H1 (cell line): ENCODE data around the gene SNORC. TPM values are rescaled to one million over a fixed set of nuclear protein-coding genes. Genes with fewer than 3 reads are reported as not detected.

Experiments used
- CTCF ChIA-PET: fragments of 300-600 bp; sonication (Branson Sonifier 250); formaldehyde crosslinking; loops from one replicate; lab custom pipeline; 2021; ENCODE audit not compliant: partially characterized antibody; lab: Charles Lee
- POLR2A ChIA-PET: fragments of 300-600 bp; sonication (Branson Sonifier 250); formaldehyde crosslinking; loops from one replicate; lab custom pipeline; 2021; ENCODE audit warnings: inconsistent platforms; ENCODE audit not compliant: partially characterized antibody; lab: Charles Lee
- DNase-seq, 2 experiments: peaks; one replicate each; pipeline versions ENCODE4 v3.0.0 to v3.0.0-alpha.2; 2010 to 2022; ENCODE audit warnings: low spot score in 2 of 2, low read depth in 1 of 2, mixed read lengths in 1 of 2
- FAIRE-seq: peaks from 2 replicates; lab custom pipeline; 2011; peaks lifted over from hg19 to GRCh38; lab: Jason Lieb, UNC
- H2AFZ ChIP-seq: 2 replicates; pipeline ENCODE4 v1.8.1; 2012; ENCODE audit warnings: low read length, inconsistent platforms
- H2AK5ac ChIP-seq: 2 replicates; pipeline ENCODE4 v1.6.1; 2013; ENCODE audit warnings: low read depth, low read length
- H2BK120ac ChIP-seq: replicated peaks from 2 replicates; pipeline ENCODE3; 2013; ENCODE audit warnings: low read depth, low read length, inconsistent platforms
- H2BK12ac ChIP-seq: 2 replicates; pipeline ENCODE4 v1.6.1; 2013; ENCODE audit warnings: low read depth, low read length
- H2BK15ac ChIP-seq: 2 replicates; pipeline ENCODE4 v1.6.1; 2013; ENCODE audit warnings: low read length
- H2BK20ac ChIP-seq: 2 replicates; pipeline ENCODE4 v1.6.1; 2013; ENCODE audit warnings: low read length
- H2BK5ac ChIP-seq: 2 replicates; pipeline ENCODE4 v1.6.1; 2013; ENCODE audit warnings: low read depth, low read length
- H3K14ac ChIP-seq: 2 replicates; pipeline ENCODE4 v1.6.1; 2013; ENCODE audit warnings: inconsistent platforms; ENCODE audit not compliant: insufficient read length
- H3K18ac ChIP-seq: 2 replicates; pipeline ENCODE4 v1.6.1; 2013; ENCODE audit warnings: low read length; ENCODE audit errors: extremely low read depth
- H3K23ac ChIP-seq: 2 replicates; pipeline ENCODE4 v1.6.1; 2013; ENCODE audit warnings: inconsistent platforms; ENCODE audit not compliant: insufficient read length
- H3K23me2 ChIP-seq: 2 replicates; pipeline ENCODE4 v1.6.1; 2013; ENCODE audit warnings: low read depth, low read length
- H3K27ac ChIP-seq: 2 replicates; pipeline ENCODE4 v1.6.1; 2011; ENCODE audit warnings: low read depth, low read length, inconsistent platforms
- H3K27me3 ChIP-seq, 4 experiments: replicated peaks in 1 of 4; 1 replicate in 1 of 4; 2 replicates in 3 of 4; pipeline versions ENCODE4 v1.6.1 to v1.8.1; 2011 to 2013; ENCODE audit warnings: low read length in 3 of 4, mild to moderate bottlenecking in 3 of 4, inconsistent platforms in 2 of 4, mixed read lengths in 2 of 4, moderate library complexity in 1 of 4; ENCODE audit not compliant: control insufficient read depth in 3 of 4, insufficient read depth in 3 of 4; ENCODE audit errors: extremely low read depth in 1 of 4
- H3K36me3 ChIP-seq, 4 experiments: 2 replicates each; pipeline versions ENCODE4 v1.6.1 to v1.8.1; 2011 to 2013; ENCODE audit warnings: mild to moderate bottlenecking in 4 of 4, low read length in 3 of 4, moderate library complexity in 2 of 4, control low read depth in 1 of 4, inconsistent platforms in 1 of 4; ENCODE audit not compliant: insufficient read depth in 4 of 4, control insufficient read depth in 2 of 4
- H3K4ac ChIP-seq: replicated peaks from 2 replicates; pipeline ENCODE3; 2013; ENCODE audit warnings: low read length, low read depth, mixed read lengths, inconsistent platforms; ENCODE audit not compliant: insufficient read length
- H3K4me1 ChIP-seq, 4 experiments: replicated peaks in 1 of 4; 1 replicate in 1 of 4; 2 replicates in 3 of 4; pipeline versions ENCODE4 v1.6.1 to v1.8.1; 2011 to 2013; ENCODE audit warnings: low read length in 3 of 4, inconsistent platforms in 2 of 4, mixed read lengths in 1 of 4; ENCODE audit not compliant: insufficient read depth in 4 of 4, control insufficient read depth in 3 of 4
- H3K4me2 ChIP-seq, 2 experiments: 2 replicates each; pipeline versions ENCODE4 v1.6.1 to v1.8.1; 2011 to 2013; ENCODE audit warnings: low read depth in 2 of 2, low read length in 2 of 2, control low read depth in 1 of 2, inconsistent platforms in 1 of 2, mild to moderate bottlenecking in 1 of 2; ENCODE audit not compliant: insufficient read depth in 1 of 2
- H3K4me3 ChIP-seq, 4 experiments: fragments of 200-600, 300-600 bp in 1 of 4; sonication (generic), shearing (Covaris generic), sonication (Bioruptor Twin) in 1 of 4; 2 replicates each; pipeline versions ENCODE4 v1.5.1 to v1.8.1; 2011 to 2016; ENCODE audit warnings: low read length in 4 of 4, low read depth in 3 of 4, control low read depth in 2 of 4, inconsistent platforms in 2 of 4, mild to moderate bottlenecking in 2 of 4, mixed read lengths in 1 of 4, moderate library complexity in 1 of 4; ENCODE audit not compliant: insufficient read depth in 2 of 4; ENCODE audit errors: extremely low read depth in 1 of 4
- H3K56ac ChIP-seq: replicated peaks from 2 replicates; pipeline ENCODE3; 2013; ENCODE audit warnings: low read depth, mild to moderate bottlenecking, mixed read lengths, low read length, inconsistent platforms; ENCODE audit not compliant: insufficient read length
- H3K79me1 ChIP-seq: 2 replicates; pipeline ENCODE4 v1.6.1; 2013; ENCODE audit warnings: low read depth, low read length, control low read depth
- H3K79me2 ChIP-seq, 2 experiments: 2 replicates each; pipeline versions ENCODE4 v1.6.1 to v1.8.1; 2012 to 2013; ENCODE audit warnings: low read length in 2 of 2, mild to moderate bottlenecking in 2 of 2, inconsistent platforms in 1 of 2; ENCODE audit not compliant: insufficient read depth in 2 of 2, control insufficient read depth in 1 of 2
- H3K9ac ChIP-seq, 4 experiments: replicated peaks in 1 of 4; 1 replicate in 1 of 4; 2 replicates in 3 of 4; pipeline versions ENCODE4 v1.6.1 to v1.8.1; 2011 to 2013; ENCODE audit warnings: low read depth in 3 of 4, low read length in 3 of 4, control low read depth in 2 of 4, mild to moderate bottlenecking in 2 of 4, moderate library complexity in 2 of 4, inconsistent platforms in 1 of 4; ENCODE audit errors: extremely low read depth in 1 of 4
- H3K9me3 ChIP-seq, 2 experiments: 2 replicates each; pipeline versions ENCODE4 v1.6.1 to v1.8.1; 2012 to 2013; ENCODE audit warnings: mild to moderate bottlenecking in 2 of 2, moderate library complexity in 2 of 2, control low read depth in 1 of 2, inconsistent platforms in 1 of 2, low read depth in 1 of 2, low read length in 1 of 2, mixed read lengths in 1 of 2; ENCODE audit not compliant: insufficient read depth in 2 of 2
- H4K20me1 ChIP-seq, 2 experiments: replicated peaks in 1 of 2; 2 replicates each; pipeline versions ENCODE3 to v1.8.1; 2011 to 2013; ENCODE audit warnings: inconsistent platforms in 2 of 2, low read length in 2 of 2, mild to moderate bottlenecking in 1 of 2; ENCODE audit not compliant: insufficient read depth in 2 of 2, control insufficient read depth in 1 of 2
- H4K5ac ChIP-seq: 2 replicates; pipeline ENCODE4 v1.6.1; 2013; ENCODE audit warnings: low read length, low read depth, mixed read lengths, inconsistent platforms; ENCODE audit not compliant: insufficient read length
- H4K8ac ChIP-seq: 2 replicates; pipeline ENCODE4 v1.8.0; 2013; ENCODE audit warnings: mild to moderate bottlenecking, moderate library complexity, low read length, inconsistent platforms; ENCODE audit not compliant: insufficient read depth; ENCODE audit errors: extremely low read depth
- H4K91ac ChIP-seq: replicated peaks from 2 replicates; pipeline ENCODE3; 2013; ENCODE audit warnings: low read length, mixed read lengths, inconsistent platforms; ENCODE audit not compliant: insufficient read length
- BRCA1 ChIP-seq: IDR thresholded peaks from 2 replicates; pipeline ENCODE4 v1.6.1; 2012; ENCODE audit warnings: low read depth, low read length, improper control_type of control experiment
- CREB1 ChIP-seq: IDR thresholded peaks from 2 replicates; pipeline ENCODE4 v1.6.1; 2012; ENCODE audit warnings: inconsistent platforms
- EGR1 ChIP-seq: IDR thresholded peaks from 2 replicates; pipeline ENCODE4 v1.6.1; 2011; ENCODE audit warnings: low read depth, low read length, borderline replicate concordance
- HDAC6 ChIP-seq: IDR thresholded peaks from one replicate; pipeline ENCODE4 v1.7.1; 2012; ENCODE audit warnings: low read depth, mild to moderate bottlenecking, inconsistent platforms, low read length, moderate library complexity
- KDM5A ChIP-seq: fragments of 200-600 bp; IDR thresholded peaks from 2 replicates; pipeline ENCODE4 v1.7.1; 2012; ENCODE audit warnings: mild to moderate bottlenecking, low read length, inconsistent platforms, mixed read lengths
- POU5F1 ChIP-seq: IDR thresholded peaks from 2 replicates; pipeline ENCODE4 v1.6.1; 2011; ENCODE audit warnings: low read depth, mild to moderate bottlenecking, low read length, moderate library complexity
- RNF2 ChIP-seq: fragments of 200-900, 300-1000 bp; sonication (generic); IDR thresholded peaks from 2 replicates; pipeline ENCODE4 v1.7.1; 2016; ENCODE audit warnings: borderline replicate concordance, low read depth, mild to moderate bottlenecking, antibody characterized with exemption, low read length; ENCODE audit not compliant: poor library complexity, severe bottlenecking; ENCODE audit errors: missing control alignments
- RXRA ChIP-seq: IDR thresholded peaks from 2 replicates; pipeline ENCODE4 v1.6.1; 2011; ENCODE audit warnings: low read depth, mild to moderate bottlenecking, low read length, moderate library complexity; ENCODE audit not compliant: insufficient read depth
- SIN3A ChIP-seq, 2 experiments: IDR thresholded peaks in 1 of 2; conservative IDR thresholded peaks in 1 of 2; 2 replicates each; pipeline ENCODE4 v1.6.1; 2011 to 2012; ENCODE audit warnings: low read length in 2 of 2, improper control_type of control experiment in 1 of 2, low read depth in 1 of 2, mild to moderate bottlenecking in 1 of 2
- SP1 ChIP-seq: IDR thresholded peaks from 2 replicates; pipeline ENCODE4 v1.6.1; 2011; ENCODE audit warnings: low read depth, low read length
- SUZ12 ChIP-seq: fragments of 200-600 bp; sonication (generic); IDR thresholded peaks from 2 replicates; pipeline ENCODE4 v1.6.1; 2012; ENCODE audit warnings: mild to moderate bottlenecking, inconsistent platforms, low read length, moderate library complexity, mixed read lengths
- TAF7 ChIP-seq: optimal IDR thresholded peaks from 2 replicates; pipeline ENCODE3; 2011; ENCODE audit warnings: low read depth, mild to moderate bottlenecking, inconsistent platforms, low read length, moderate library complexity, borderline replicate concordance
- WGBS, 2 experiments: shearing (Covaris generic) in 1 of 2; methylation state at CpG; one replicate each; pipeline versions ENCODE4 v1.1.6 to v1.1.7; 2013 to 2015; ENCODE audit warnings: low lambda C conversion rate in 2 of 2, mixed read lengths in 2 of 2, inconsistent platforms in 1 of 2, low coverage in 1 of 2, missing lambda C conversion rate in 1 of 2; ENCODE audit not compliant: insufficient replicate concordance in 2 of 2, insufficient coverage in 1 of 2, insufficient read length in 1 of 2; ENCODE audit errors: extremely low coverage in 1 of 2, missing lambda C conversion rate in 1 of 2; 5-methylcytosine and 5-hydroxymethylcytosine counted together
- polyA plus RNA-seq, 7 experiments: library from polyadenylated mRNA; depleted of rRNA in 3 of 7; stranded (reverse) in 5 of 7; unstranded in 2 of 7; fragments of >200 nt in 5 of 7; fragments of 200-250 nt in 2 of 7; gene quantifications; 1 replicate in 5 of 7; 2 replicates in 1 of 7; 4 replicates in 1 of 7; pipeline versions ENCODE4 v1.2.1 to v1.2.3, GENCODE V29; 2011 to 2013; ENCODE audit warnings: missing spikeins in 2 of 7, mixed read lengths in 2 of 7
- total RNA-seq: library from RNA; stranded (reverse); fragmentation: NEBNext Ultra II Directional; extraction: Animal tissue kit (Norgen Biotek cat#: 25700); gene quantifications from 2 replicates; pipeline ENCODE4 v1.2.1, GENCODE V29; 2021

SNORC gene
- total and polyA plus RNA-seq, 2 of the 8 experiments (the other 6 are each of a cell fraction or from before 2014, with no cell fraction given): 1.6 to 1.8 TPM

- peaks cover 25 to 53% (median 49%) of the 10 kb centered on the region in 4 experiments for H3K27me3 ChIP-seq
- no peak for TF ChIP-seq KDM5A
- no peak for TF ChIP-seq BRCA1
- no peak for TF ChIP-seq SP1
- no peak for TF ChIP-seq EGR1
- no peak for TF ChIP-seq CREB1
- TF ChIP-seq TAF7: no peak
- no peak for TF ChIP-seq SIN3A (conservative IDR thresholded peaks at IDR 0.05 in 1 of 2, IDR thresholded peaks at IDR 0.05 in 1 of 2; ENCODE audit: low read depth in 1 of 2, low read length in 2 of 2)
- peak; percentile 72 for TF ChIP-seq RNF2
- no peak for TF ChIP-seq RXRA
- peak; percentile 97 for TF ChIP-seq SUZ12
- no peak for TF ChIP-seq POU5F1
- TF ChIP-seq HDAC6: no peak
Observed at GRCh38 chr2:232927032-232927792, 57.1 kb downstream of the SNORC start.

More at GRCh38 chr2:232927032-232927792, 57.1 kb downstream of the SNORC start:
- Histone ChIP-seq H3K4me3 (peak overlapping the region; percentile 23 to 61 (median 29); a peak in 7 of 8 replicates), H3K9ac (no peak overlapping the region), H3K4ac (no peak overlapping the region), H3K79me2 (no peaks in the 10 kb centered on the region), H3K79me1 (no peaks in the 10 kb centered on the region), H3K4me1 (peaks cover 4 to 22% (median 6%) of the 10 kb centered on the region in 4 experiments), H2BK120ac (no peak overlapping the region), H3K18ac (no peak overlapping the region), H3K36me3 (peaks cover 0 to 6% (median 0%) of the 10 kb centered on the region in 4 experiments; a peak in 1 of 8 replicates), H3K23me2 (peaks cover 11% of the 10 kb centered on the region; the same call in 1 of the 2 replicates), H3K23ac (no peak overlapping the region), H2AK5ac (no peak overlapping the region), H2BK5ac (no peak overlapping the region), H3K4me2 (peak overlapping the region; percentile 74 to 85), H2BK12ac (no peak overlapping the region), H4K5ac (no peak overlapping the region), H3K9me3 (no peaks in the 10 kb centered on the region), H4K91ac (no peak overlapping the region), H2BK20ac (no peak overlapping the region), H3K27ac (no peak overlapping the region), H3K14ac (no peak overlapping the region), H2AFZ (no peak overlapping the region), H4K20me1 (no peaks in the 10 kb centered on the region), H4K8ac (no peak overlapping the region; the same call in 1 of the 2 replicates), H3K56ac (no peak overlapping the region), H2BK15ac (no peak overlapping the region)
- FAIRE-seq: no peak
- DNase-seq: peak in 1 of 2 experiments; percentile 59
- ChIA-PET CTCF (interaction anchor here (2.2 kb wide), 1 partner anchor 37 kb away, joined by 7 read pairs; no protein-coding TSS in a partner anchor), POLR2A (no interaction called here)
- 6% methylated on average over 41 of the region's 76 CpGs; no CpG with 5 or more reads in 1 of the 2 experiments for WGBS, 2 experiments
